HEK293 (cell line): Measurements from ENCODE around the gene TP53AIP1.

ENCODE experiments used
- OVOL3 ChIP-seq: fragments of 450-650 bp; formaldehyde crosslinking; IDR thresholded peaks from 2 replicates; pipeline ENCODE4 v1.5.1; 2016; ENCODE audit warnings: missing biosample characterization, missing genetic modification characterization
- TF ChIP-seq, protein P1 (sequence below): fragments of 450-650 bp; formaldehyde crosslinking; IDR thresholded peaks from 2 replicates; pipeline ENCODE4 v1.5.1; 2016; ENCODE audit warnings: missing biosample characterization, missing genetic modification characterization
- TF ChIP-seq, protein P2 (sequence below): fragments of 450-650 bp; formaldehyde crosslinking; IDR thresholded peaks from 2 replicates; pipeline ENCODE4 v1.5.1; 2017; ENCODE audit warnings: missing biosample characterization, mild to moderate bottlenecking, missing genetic modification characterization, moderate library complexity

DNA sequence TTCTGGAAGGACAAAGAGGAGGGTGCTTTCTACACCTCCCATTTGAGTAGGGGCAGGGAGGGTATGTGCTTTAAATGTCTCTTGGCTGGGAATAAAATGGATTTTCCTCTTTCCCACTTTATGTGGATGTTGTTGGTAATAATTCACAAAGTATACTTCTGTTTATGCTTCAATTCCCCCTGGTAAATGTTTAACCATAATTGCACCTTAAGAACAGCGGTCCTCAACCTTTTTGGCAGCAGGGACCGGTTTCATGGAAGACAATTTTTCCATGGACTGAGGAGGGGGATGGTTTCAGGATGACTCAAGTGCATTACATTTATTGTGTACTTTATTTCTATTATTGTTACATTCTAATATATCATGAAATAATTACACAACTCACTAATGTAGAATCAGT lies 4.0 kb upstream of the TP53AIP1 start:
- TF ChIP-seq, protein P1, sequence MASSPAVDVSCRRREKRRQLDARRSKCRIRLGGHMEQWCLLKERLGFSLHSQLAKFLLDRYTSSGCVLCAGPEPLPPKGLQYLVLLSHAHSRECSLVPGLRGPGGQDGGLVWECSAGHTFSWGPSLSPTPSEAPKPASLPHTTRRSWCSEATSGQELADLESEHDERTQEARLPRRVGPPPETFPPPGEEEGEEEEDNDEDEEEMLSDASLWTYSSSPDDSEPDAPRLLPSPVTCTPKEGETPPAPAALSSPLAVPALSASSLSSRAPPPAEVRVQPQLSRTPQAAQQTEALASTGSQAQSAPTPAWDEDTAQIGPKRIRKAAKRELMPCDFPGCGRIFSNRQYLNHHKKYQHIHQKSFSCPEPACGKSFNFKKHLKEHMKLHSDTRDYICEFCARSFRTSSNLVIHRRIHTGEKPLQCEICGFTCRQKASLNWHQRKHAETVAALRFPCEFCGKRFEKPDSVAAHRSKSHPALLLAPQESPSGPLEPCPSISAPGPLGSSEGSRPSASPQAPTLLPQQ = no peak
- TF ChIP-seq, protein P2, sequence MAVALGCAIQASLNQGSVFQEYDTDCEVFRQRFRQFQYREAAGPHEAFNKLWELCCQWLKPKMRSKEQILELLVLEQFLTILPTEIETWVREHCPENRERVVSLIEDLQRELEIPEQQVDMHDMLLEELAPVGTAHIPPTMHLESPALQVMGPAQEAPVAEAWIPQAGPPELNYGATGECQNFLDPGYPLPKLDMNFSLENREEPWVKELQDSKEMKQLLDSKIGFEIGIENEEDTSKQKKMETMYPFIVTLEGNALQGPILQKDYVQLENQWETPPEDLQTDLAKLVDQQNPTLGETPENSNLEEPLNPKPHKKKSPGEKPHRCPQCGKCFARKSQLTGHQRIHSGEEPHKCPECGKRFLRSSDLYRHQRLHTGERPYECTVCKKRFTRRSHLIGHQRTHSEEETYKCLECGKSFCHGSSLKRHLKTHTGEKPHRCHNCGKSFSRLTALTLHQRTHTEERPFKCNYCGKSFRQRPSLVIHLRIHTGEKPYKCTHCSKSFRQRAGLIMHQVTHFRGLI (tag by site-specific recombination) = no peak
- TF ChIP-seq OVOL3 = no peak
